Upper lobe of left lung (tissue), 6 donors: Measurements from ENCODE around the gene ACTBL2. TPM values are rescaled to one million over a fixed set of nuclear protein-coding genes. Genes with fewer than 3 reads are reported as not detected.

ENCODE experiments used
- ATAC-seq, 2 donors: fragments of 200-7000 bp; cut with Tn5 transposase; one replicate each; pipeline ENCODE4 v1.9.1; 2022; ENCODE audit warnings: mild to moderate bottlenecking in 2 of 2, moderate library complexity in 2 of 2; ENCODE audit not compliant: low FRiP score in 2 of 2
- DNase-seq, 2 donors: peaks; one replicate each; pipeline ENCODE4 v3.0.0-alpha.2; 2019 to 2020
- H3K27ac ChIP-seq, 4 donors: fragments of 200-600 bp; sonication (generic); one replicate each; pipeline ENCODE4 v1.5.1; 2016 to 2019
- H3K27me3 ChIP-seq, 4 donors: fragments of 200-600 bp; sonication (generic); one replicate each; pipeline ENCODE4 v1.5.1; 2017 to 2019
- H3K36me3 ChIP-seq, 4 donors: fragments of 200-600 bp; sonication (generic); one replicate each; pipeline ENCODE4 v1.5.1; 2016 to 2019
- H3K4me1 ChIP-seq, 4 donors: fragments of 200-600 bp; sonication (generic); one replicate each; pipeline ENCODE4 v1.5.1; 2018 to 2019
- H3K4me3 ChIP-seq, 4 donors: fragments of 200-600 bp; sonication (generic); one replicate each; pipeline ENCODE4 v1.5.1; 2017 to 2019; ENCODE audit warnings: mild to moderate bottlenecking in 2 of 4, moderate library complexity in 1 of 4
- H3K9me3 ChIP-seq, 4 donors: fragments of 200-600 bp; sonication (generic); one replicate each; pipeline ENCODE4 v1.5.1; 2018 to 2019
- EP300 ChIP-seq, 4 donors: sonication (generic); formaldehyde crosslinking; IDR thresholded peaks; one replicate each; pipeline ENCODE4 v1.5.1; 2017; ENCODE audit warnings: antibody characterized with exemption in 4 of 4, control low read depth in 2 of 4
- POLR2A ChIP-seq, 4 donors: fragments of 450-650 bp; IDR thresholded peaks; one replicate each; pipeline ENCODE4 v1.5.1; 2016 to 2017; ENCODE audit warnings: antibody characterized with exemption in 4 of 4, mild to moderate bottlenecking in 2 of 4
- POLR2AphosphoS5 ChIP-seq, 2 donors: sonication (generic); formaldehyde crosslinking; IDR thresholded peaks; one replicate each; pipeline ENCODE4 v1.5.1; 2017; ENCODE audit warnings: antibody characterized with exemption in 2 of 2
- WGBS, 2 donors: methylation state at CpG; one replicate each; pipeline ENCODE4 v1.1.5; 2017 to 2018; 5-methylcytosine and 5-hydroxymethylcytosine counted together
- total RNA-seq, 6 donors: library from RNA; depleted of rRNA in 4 of 6; stranded (reverse); fragments of >200 nt in 4 of 6; gene quantifications; one replicate each; pipeline versions ENCODE4 v1.1.0 to v1.2.1, GENCODE V29; 2016 to 2021
- TF ChIP-seq, protein P1 (sequence below), 6 experiments: fragments of 450-650 bp in 4 of 6; fragments of 200-600 bp in 2 of 6; sonication (generic) in 2 of 6; IDR thresholded peaks; one replicate each; pipeline ENCODE4 v1.5.1; 2016 to 2019; ENCODE audit warnings: antibody characterized with exemption in 6 of 6
- donor health status: DM: no; HTN: no; CAD: no; lungs with moderate emphysema.
- donor health status: DM: no; HTN: yes; CAD: no; lungs with severe emphysema.

The ACTBL2 gene
- total RNA-seq, 6 donors from 2014 or later = not detected

DNA sequence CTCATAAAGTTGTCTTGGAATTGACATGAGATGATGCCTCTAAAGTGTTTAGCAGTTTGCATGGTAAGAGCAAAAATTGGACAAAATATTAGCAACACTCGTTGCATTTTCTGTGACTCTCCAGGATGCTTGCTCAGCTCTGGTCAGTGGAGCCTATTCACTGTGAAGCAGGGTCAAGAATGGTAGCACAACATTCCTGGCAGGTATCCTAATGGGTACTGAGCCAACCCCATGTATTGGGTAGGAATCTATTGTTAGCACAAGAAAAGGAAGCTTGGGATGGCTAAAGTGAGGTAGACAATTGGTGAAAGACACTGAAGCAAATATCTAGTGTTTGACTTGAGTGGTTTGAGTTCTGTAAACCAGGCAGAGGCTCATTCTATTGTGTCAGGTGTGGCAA, 10.4 kb upstream of the ACTBL2 start:
- peaks cover 3 to 15% (median 11%) of the 10 kb centered on the region in 4 donors for H3K4me1 ChIP-seq
- ATAC-seq = no peak
- no peak overlapping the region for H3K27ac ChIP-seq
- no peaks in the 10 kb centered on the region for H3K27me3 ChIP-seq
- H3K9me3 ChIP-seq = no peaks in the 10 kb centered on the region
- WGBS, 2 donors = 68 to 69% methylated on average over 1 of the region's 1 CpG
- no peak overlapping the region for H3K4me3 ChIP-seq
- H3K36me3 ChIP-seq = no peaks in the 10 kb centered on the region
- no peak for TF ChIP-seq EP300 (IDR thresholded peaks at IDR 0.05)
- TF ChIP-seq POLR2AphosphoS5 (IDR thresholded peaks at IDR 0.05) = no peak
- no peak for TF ChIP-seq POLR2A (IDR thresholded peaks at IDR 0.05)
- TF ChIP-seq, protein P1, sequence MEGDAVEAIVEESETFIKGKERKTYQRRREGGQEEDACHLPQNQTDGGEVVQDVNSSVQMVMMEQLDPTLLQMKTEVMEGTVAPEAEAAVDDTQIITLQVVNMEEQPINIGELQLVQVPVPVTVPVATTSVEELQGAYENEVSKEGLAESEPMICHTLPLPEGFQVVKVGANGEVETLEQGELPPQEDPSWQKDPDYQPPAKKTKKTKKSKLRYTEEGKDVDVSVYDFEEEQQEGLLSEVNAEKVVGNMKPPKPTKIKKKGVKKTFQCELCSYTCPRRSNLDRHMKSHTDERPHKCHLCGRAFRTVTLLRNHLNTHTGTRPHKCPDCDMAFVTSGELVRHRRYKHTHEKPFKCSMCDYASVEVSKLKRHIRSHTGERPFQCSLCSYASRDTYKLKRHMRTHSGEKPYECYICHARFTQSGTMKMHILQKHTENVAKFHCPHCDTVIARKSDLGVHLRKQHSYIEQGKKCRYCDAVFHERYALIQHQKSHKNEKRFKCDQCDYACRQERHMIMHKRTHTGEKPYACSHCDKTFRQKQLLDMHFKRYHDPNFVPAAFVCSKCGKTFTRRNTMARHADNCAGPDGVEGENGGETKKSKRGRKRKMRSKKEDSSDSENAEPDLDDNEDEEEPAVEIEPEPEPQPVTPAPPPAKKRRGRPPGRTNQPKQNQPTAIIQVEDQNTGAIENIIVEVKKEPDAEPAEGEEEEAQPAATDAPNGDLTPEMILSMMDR (IDR thresholded peaks at IDR 0.05) = no peak
- no peak for DNase-seq

DNA sequence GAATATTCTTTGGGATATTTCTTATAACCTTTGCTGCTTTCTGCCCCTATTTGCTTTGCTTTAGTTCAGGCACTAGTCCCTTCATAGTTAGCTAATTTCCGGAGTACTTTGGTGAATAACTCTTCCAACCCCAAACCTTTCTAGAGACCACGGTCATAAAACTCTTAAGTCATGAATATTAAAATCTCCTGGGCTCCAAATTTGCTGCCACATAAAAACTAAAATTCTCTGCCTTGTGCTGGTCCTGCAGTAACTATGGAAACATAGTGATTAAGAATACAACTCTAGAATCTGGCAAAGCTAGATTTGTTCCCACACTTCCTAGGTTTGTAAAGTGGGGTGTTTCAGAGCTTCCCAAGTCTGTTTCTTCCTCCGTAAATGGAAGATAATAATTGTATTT, 10.0 kb upstream of the ACTBL2 start:
- 91 to 92% methylated on average over 3 of the region's 3 CpGs for WGBS, 2 donors
- no peaks in the 10 kb centered on the region for H3K9me3 ChIP-seq

DNA sequence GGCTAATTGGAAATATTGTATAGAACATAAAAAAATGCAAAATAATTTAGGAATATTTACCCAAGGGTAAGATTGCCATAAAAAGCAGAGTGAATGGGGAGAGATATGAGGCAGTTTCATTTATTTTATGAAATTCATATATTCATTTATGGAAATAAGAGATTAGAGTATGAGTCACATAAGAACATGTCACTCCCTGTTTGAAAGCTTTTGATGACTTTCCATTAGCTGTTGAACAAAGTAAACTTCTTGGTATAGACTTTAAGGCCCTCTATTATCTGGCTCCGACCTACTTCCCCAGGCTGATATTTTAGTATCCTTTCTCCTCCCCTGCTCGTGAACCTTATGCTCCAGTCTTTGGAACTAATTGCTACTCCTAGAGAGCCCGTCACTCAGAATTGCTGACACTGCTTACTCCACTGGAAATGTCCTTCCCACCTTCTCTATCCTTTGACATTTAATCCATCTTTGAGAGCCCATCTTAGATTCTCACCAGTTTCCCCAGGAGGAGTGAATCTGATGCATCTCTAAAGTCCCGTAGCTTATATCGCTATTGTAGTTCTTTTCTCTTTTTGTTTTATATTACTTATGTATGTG, 8.9 kb upstream of the ACTBL2 start:
- no peak overlapping the region for H3K27ac ChIP-seq
- H3K4me3 ChIP-seq = no peak overlapping the region
- no peaks in the 10 kb centered on the region for H3K36me3 ChIP-seq
- no peaks in the 10 kb centered on the region for H3K9me3 ChIP-seq
- no peak for ATAC-seq
- TF ChIP-seq EP300 (IDR thresholded peaks at IDR 0.05) (no peak), POLR2A (IDR thresholded peaks at IDR 0.05) (no peak), POLR2AphosphoS5 (IDR thresholded peaks at IDR 0.05) (no peak)
- WGBS, 2 donors = 95 to 99% methylated on average over 5 of the region's 5 CpGs
- no peaks in the 10 kb centered on the region for H3K27me3 ChIP-seq
- H3K4me1 ChIP-seq = peaks cover 3 to 15% (median 11%) of the 10 kb centered on the region in 4 donors
- DNase-seq = no peak

More for the DNA sequence above, 10.0 kb upstream of the ACTBL2 start:
- Histone ChIP-seq H3K27me3 (no peaks in the 10 kb centered on the region), H3K36me3 (no peaks in the 10 kb centered on the region), H3K4me1 (peaks cover 3 to 15% (median 11%) of the 10 kb centered on the region in 4 donors), H3K4me3 (no peak overlapping the region), H3K27ac (no peak overlapping the region)
- ATAC-seq (no peak), DNase-seq (no peak)
- no peak for TF ChIP-seq POLR2AphosphoS5 (IDR thresholded peaks at IDR 0.05)
- no peak for TF ChIP-seq EP300 (IDR thresholded peaks at IDR 0.05)
- TF ChIP-seq, protein P1 (IDR thresholded peaks at IDR 0.05) = no peak
- no peak for TF ChIP-seq POLR2A (IDR thresholded peaks at IDR 0.05)

DNA sequence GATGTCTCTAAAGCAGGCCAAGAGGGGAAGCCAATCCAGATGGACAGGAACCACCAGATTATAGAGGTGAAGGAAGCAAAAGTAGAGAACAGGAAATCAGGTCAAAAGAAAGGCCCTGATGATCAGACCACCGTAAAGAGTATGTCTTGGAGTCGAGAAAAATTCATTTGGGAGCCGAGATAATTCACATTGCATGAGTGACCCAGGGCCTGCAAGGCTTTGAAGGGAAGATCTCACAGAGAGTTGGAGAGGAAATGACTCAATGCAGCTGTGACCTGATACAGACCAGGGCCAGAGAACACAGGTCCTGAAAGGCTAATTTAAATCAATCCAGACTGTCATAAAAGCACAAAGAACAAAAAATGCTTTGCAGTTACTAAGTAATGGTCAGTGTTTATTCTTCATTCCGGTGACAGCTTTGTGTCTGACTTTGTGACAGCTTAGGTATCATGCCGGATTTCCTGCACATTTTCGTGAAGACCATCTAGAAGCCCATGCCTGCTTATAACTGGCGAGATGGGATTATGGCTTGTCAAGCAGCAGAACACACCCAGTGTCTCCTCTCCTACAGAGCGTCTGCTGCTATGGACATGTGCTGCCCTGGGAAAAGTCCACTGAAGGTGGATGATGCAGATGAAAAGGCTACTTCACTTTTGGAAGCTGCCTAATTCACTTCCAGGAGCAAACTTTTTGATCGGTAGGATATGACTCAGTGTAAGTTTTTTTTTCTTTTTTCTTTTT, 5.8 kb upstream of the ACTBL2 start:
- 53 to 61% methylated on average over 7 to 9 of the region's 9 CpGs for WGBS, 2 donors
- DNase-seq (no peak), ATAC-seq (peak in 1 of 2 donors; percentile 50)
- TF ChIP-seq POLR2AphosphoS5 (IDR thresholded peaks at IDR 0.05) = no peak
- TF ChIP-seq EP300 (IDR thresholded peaks at IDR 0.05) = no peak
- TF ChIP-seq POLR2A (IDR thresholded peaks at IDR 0.05) = no peak
- TF ChIP-seq, protein P1 (IDR thresholded peaks at IDR 0.05) = no peak
- H3K27ac ChIP-seq = no peak overlapping the region
- H3K36me3 ChIP-seq = no peaks in the 10 kb centered on the region
- H3K4me3 ChIP-seq = no peak overlapping the region
- no peaks in the 10 kb centered on the region for H3K27me3 ChIP-seq
- no peaks in the 10 kb centered on the region for H3K4me1 ChIP-seq
- no peaks in the 10 kb centered on the region for H3K9me3 ChIP-seq

DNA sequence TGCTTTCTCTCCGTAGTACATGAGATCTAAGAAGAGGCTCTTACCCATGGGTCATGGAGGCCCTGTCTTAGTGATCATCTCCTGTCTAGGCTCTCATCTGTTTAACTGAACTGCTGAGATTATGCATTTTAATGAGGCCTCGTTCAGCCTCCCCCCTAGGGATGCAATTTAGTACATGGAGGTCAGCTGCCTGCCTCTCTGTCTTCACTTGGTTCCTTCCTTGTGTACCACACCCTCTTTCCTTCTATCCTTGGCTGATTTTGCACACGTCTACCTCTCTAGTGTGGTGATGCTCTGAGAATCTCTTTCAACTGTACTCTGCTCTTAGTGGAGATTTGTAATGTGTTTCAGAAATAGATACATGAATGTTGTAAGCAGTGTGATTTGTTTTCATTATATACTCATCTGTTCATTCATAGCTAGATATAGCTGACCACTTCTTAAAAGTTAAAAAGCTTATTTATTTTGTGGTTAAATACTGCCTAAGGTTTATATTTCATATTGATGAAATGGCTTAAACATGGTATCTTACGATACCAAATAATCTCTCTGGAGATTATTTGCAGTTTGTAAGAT, 3.5 kb upstream of the ACTBL2 start:
- 80 to 84% methylated on average over 4 of the region's 4 CpGs for WGBS, 2 donors
- ATAC-seq = no peak
- TF ChIP-seq POLR2A (IDR thresholded peaks at IDR 0.05) = no peak
- TF ChIP-seq, protein P1 (IDR thresholded peaks at IDR 0.05) = no peak
- no peak for TF ChIP-seq POLR2AphosphoS5 (IDR thresholded peaks at IDR 0.05)
- no peak for TF ChIP-seq EP300 (IDR thresholded peaks at IDR 0.05)
- H3K27ac ChIP-seq = no peak overlapping the region
- no peaks in the 10 kb centered on the region for H3K27me3 ChIP-seq
- DNase-seq = no peak
- H3K4me3 ChIP-seq = no peak overlapping the region
- no peaks in the 10 kb centered on the region for H3K36me3 ChIP-seq
- H3K9me3 ChIP-seq = no peaks in the 10 kb centered on the region
- no peaks in the 10 kb centered on the region for H3K4me1 ChIP-seq
